Lung (tissue), 12 donors: ENCODE measurements around the gene TEAD4. TPM values are rescaled to one million over a fixed set of nuclear protein-coding genes. Genes with fewer than 3 reads are reported as not detected.
A peak's percentile ranks its signal among the peaks of the same experiment; 100 is the strongest.

ENCODE experiments used
- ATAC-seq: fragments of 200-7000 bp; cut with Tn5 transposase; one replicate; pipeline ENCODE4 v1.9.1; 2020; ENCODE audit warnings: moderate number of reproducible peaks; ENCODE audit not compliant: insufficient read depth, low FRiP score
- DNase-seq, 3 donors: peaks; one replicate each; pipeline ENCODE4 v3.0.0-alpha.2; 2013 to 2017
- H3K27ac ChIP-seq, 2 donors: one replicate each; pipeline ENCODE4 v1.5.1; 2013; ENCODE audit warnings: mild to moderate bottlenecking in 2 of 2, moderate library complexity in 2 of 2, control low read depth in 1 of 2, inconsistent platforms in 1 of 2, low read depth in 1 of 2, low read length in 1 of 2
- H3K27me3 ChIP-seq, 3 donors: one replicate each; pipeline ENCODE4 v1.5.1; 2013; ENCODE audit warnings: low read length in 2 of 3; ENCODE audit not compliant: control insufficient read depth in 3 of 3, insufficient read depth in 3 of 3
- H3K36me3 ChIP-seq, 4 donors: one replicate each; pipeline ENCODE4 v1.5.1; 2013; ENCODE audit warnings: low read length in 4 of 4, mild to moderate bottlenecking in 1 of 4, moderate library complexity in 1 of 4; ENCODE audit not compliant: control insufficient read depth in 4 of 4, insufficient read depth in 4 of 4
- H3K4me1 ChIP-seq, 5 donors: one replicate each; pipeline ENCODE4 v1.5.1; 2013; ENCODE audit warnings: low read length in 5 of 5, mild to moderate bottlenecking in 2 of 5, moderate library complexity in 1 of 5; ENCODE audit not compliant: control insufficient read depth in 5 of 5, insufficient read depth in 5 of 5
- H3K4me3 ChIP-seq: one replicate; pipeline ENCODE4 v1.5.1; 2013; ENCODE audit warnings: mild to moderate bottlenecking, control low read depth, moderate library complexity
- H3K9ac ChIP-seq, 2 donors: one replicate each; pipeline ENCODE4 v1.5.1; 2013; ENCODE audit warnings: low read length in 2 of 2, control low read depth in 1 of 2; ENCODE audit not compliant: insufficient read depth in 1 of 2
- H3K9me3 ChIP-seq, 4 donors: one replicate each; pipeline ENCODE4 v1.5.1; 2013; ENCODE audit warnings: low read length in 3 of 4, mild to moderate bottlenecking in 1 of 4, moderate library complexity in 1 of 4; ENCODE audit not compliant: control insufficient read depth in 4 of 4, insufficient read depth in 3 of 4
- CTCF ChIP-seq: IDR thresholded peaks from 2 replicates; pipeline ENCODE4 v1.5.1; 2012; ENCODE audit warnings: mild to moderate bottlenecking; ENCODE audit errors: control extremely low read depth, extremely low read depth
- WGBS, 2 donors: extraction: QIAGEN DNeasy Blood & Tissue Kit; methylation state at CpG; one replicate each; pipeline ENCODE4 v1.1.7; 2013; 5-methylcytosine and 5-hydroxymethylcytosine counted together
- polyA plus RNA-seq, 2 donors: library from polyadenylated mRNA; stranded (reverse); fragments of 200-250 nt; gene quantifications; one replicate each; pipeline ENCODE4 v1.2.1, GENCODE V29; 2013
- total RNA-seq, 2 donors: library from RNA; depleted of rRNA in 1 of 2; stranded (reverse); fragments of >200 nt in 1 of 2; gene quantifications; one replicate each; pipeline ENCODE4 v1.2.1, GENCODE V29; 2014 to 2021
- donor health status: control.
- donor health status: control.
- donor health status: Bipolar disorder and iron deficiency.
- donor health status: healthy.
- donor health status: DM: yes; HTN: yes; CAD: no.

Gene TEAD4
- total and polyA plus RNA-seq, 4 donors, result 7.1 to 36.3 (median 28.8) TPM

GRCh38 chr12:3032770-3033538 lies 73.8 kb downstream of the TEAD4 start:
- no peak overlapping the region for H3K4me3 ChIP-seq
- no peak for ATAC-seq
- H3K4me1 ChIP-seq, result peaks cover 0 to 17% (median 3%) of the 10 kb centered on the region in 5 donors
- peaks cover 0 to 20% (median 0%) of the 10 kb centered on the region in 4 donors for H3K36me3 ChIP-seq
- DNase-seq, result peak; percentile 37 to 74 (median 49)
- TF ChIP-seq CTCF, result no peak
- H3K9me3 ChIP-seq, result no peaks in the 10 kb centered on the region
- peak overlapping the region in 1 of 2 donors; percentile 20 for H3K27ac ChIP-seq
- WGBS, 2 donors, result 76 to 81% methylated on average over 27 of the region's 27 CpGs
- H3K9ac ChIP-seq, result no peak overlapping the region
- no peaks in the 10 kb centered on the region for H3K27me3 ChIP-seq

- no peak for ATAC-seq
- no peak for DNase-seq
- no peak overlapping the region for H3K27ac ChIP-seq
- H3K36me3 ChIP-seq, result peaks cover 0 to 19% (median 0%) of the 10 kb centered on the region in 4 donors
- H3K9me3 ChIP-seq, result no peaks in the 10 kb centered on the region
- H3K4me3 ChIP-seq, result no peak overlapping the region
- H3K9ac ChIP-seq, result no peak overlapping the region
- no peak for TF ChIP-seq CTCF
- WGBS, 2 donors, result 84 to 87% methylated on average over 8 of the region's 8 CpGs
- H3K4me1 ChIP-seq, result peaks cover 0 to 17% (median 3%) of the 10 kb centered on the region in 5 donors
- H3K27me3 ChIP-seq, result no peaks in the 10 kb centered on the region
These were observed 74.3 kb downstream of the TEAD4 start for GRCh38 chr12:3033539-3033867.

GRCh38 chr12:3034067-3034750 lies 75.0 kb downstream of the TEAD4 start:
- Histone ChIP-seq H3K27ac (no peak overlapping the region), H3K4me1 (peaks cover 0 to 17% (median 3%) of the 10 kb centered on the region in 5 donors), H3K9ac (no peak overlapping the region), H3K4me3 (no peak overlapping the region), H3K36me3 (peaks cover 0 to 22% (median 0%) of the 10 kb centered on the region in 4 donors), H3K9me3 (no peaks in the 10 kb centered on the region), H3K27me3 (no peaks in the 10 kb centered on the region)
- peak; percentile 18 for TF ChIP-seq CTCF
- DNase-seq (peak; percentile 68 to 72 (median 69)), ATAC-seq (no peak)
- 38 to 42% methylated on average over 10 of the region's 10 CpGs for WGBS, 2 donors
